HG02759 (cell line): ENCODE results near the gene DNAH10.
A peak's percentile ranks its signal among the peaks of the same experiment; 100 is the strongest.

Experiments used
- ATAC-seq: cut with Tn5 transposase; IDR thresholded peaks from one replicate; pipeline ENCODE4 v1.9.1; 2021; ENCODE audit warnings: mild to moderate bottlenecking, moderate library complexity; ENCODE audit not compliant: unreplicated experiment

Gene DNAH10

DNA sequence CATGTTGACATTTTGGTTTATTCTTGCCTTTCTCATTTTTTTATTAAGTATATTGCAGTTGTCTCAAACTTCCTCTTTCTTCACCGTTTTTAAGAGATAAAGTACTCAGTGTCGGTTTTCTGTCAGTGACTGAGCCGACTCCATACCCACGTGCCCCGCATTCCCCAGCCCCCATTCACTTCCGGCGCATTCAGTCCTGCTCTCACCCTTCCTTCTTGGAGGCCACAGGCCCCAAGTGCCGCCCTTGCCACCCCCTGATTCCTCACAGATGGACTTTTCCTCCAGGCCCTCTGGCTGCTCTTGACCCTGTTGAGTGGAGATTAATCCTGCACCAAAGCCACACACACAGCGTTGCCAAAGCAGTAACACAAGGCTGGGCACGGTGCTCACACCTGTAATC lies 19.1 kb upstream of the DNAH10 start:
- ATAC-seq = no peak

DNA sequence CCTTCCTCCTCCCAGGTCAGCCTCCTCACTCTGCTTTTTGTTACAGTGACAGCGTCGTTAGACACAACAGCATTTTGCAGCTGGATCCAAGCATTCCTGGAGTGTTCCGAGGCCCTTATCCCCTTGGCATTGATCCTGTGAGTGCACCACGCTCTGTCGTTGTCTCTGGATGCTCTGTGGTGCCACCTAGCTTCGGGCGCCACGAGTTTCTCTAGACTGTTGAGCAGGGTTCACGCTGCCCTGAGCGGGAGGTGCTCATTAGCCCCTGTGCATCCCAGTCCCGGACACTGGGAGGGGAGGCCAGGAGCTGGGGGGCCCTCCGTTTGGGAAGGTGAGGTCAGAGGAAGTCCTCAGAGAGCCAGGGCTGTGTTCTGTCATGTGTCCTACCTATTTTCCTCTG lies 17.3 kb upstream of the DNAH10 start:
- ATAC-seq = no peak

GRCh38 chr12:123747309-123747708 lies 14.8 kb upstream of the DNAH10 start:
- no peak for ATAC-seq

GRCh38 chr12:123748161-123748560 lies 13.9 kb upstream of the DNAH10 start:
- ATAC-seq = no peak

DNA sequence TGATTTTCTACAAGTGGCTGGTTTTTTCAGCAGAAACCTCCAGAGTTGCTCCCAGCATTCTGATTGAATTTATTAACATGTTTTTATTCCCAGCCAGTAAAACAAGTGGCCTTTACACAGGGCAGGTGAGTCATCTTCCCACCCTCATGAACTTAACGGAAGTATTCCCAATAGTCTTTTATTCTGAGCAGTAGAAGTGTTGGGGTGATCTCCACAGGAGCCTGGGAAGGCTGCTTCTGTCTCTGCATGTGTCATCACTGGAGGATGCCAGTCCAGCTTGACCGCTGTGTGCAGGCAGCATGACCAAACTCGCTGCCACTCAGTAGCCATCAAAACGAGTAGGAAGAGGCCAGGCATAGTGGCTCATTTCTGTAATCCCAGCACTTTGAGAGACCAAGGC lies 13.4 kb upstream of the DNAH10 start:
- no peak for ATAC-seq

DNA sequence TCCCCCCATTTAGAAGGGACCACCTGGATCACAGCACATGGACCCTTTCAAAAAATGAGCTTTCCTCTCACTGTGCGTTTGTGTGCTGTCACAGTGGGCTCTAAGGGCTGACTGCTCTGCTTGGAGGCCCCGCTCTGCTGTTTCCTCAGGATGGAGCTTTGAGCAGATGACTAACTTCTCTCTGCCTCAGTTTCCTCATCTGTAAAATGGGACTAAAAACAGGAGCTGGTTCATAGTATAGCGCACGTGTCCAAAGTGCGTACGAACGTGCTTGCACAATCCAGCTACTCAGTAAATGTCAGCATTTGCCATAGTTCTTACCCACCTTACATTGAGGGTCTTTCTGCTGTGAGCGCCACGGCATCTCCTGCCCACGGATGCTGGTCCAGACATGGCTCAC lies 12.7 kb upstream of the DNAH10 start:
- ATAC-seq = no peak

- ATAC-seq = no peak
Observed at GRCh38 chr12:123750159-123750656, 11.9 kb upstream of the DNAH10 start.

DNA sequence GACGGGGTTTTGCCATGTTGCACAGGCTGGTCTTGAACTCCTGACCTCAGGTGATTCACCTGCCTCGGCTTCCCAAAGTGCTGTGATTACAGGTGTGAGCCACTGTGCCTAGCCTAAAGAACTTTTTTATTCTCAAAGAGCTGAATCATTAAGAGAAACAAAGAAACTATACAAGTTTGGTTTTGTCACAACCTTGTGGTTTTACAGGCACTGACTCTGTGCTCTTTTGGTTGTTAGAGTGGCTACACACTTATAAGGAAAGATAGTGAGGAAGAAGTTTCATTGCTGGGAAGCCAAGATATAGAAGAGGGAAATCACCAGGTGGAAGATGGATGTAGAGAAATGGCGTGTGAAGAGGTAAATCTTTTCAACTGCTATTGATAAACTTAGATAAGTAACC lies 10.1 kb upstream of the DNAH10 start:
- no peak for ATAC-seq

GRCh38 chr12:123754041-123754772 lies 7.9 kb upstream of the DNAH10 start:
- ATAC-seq = no peak

DNA sequence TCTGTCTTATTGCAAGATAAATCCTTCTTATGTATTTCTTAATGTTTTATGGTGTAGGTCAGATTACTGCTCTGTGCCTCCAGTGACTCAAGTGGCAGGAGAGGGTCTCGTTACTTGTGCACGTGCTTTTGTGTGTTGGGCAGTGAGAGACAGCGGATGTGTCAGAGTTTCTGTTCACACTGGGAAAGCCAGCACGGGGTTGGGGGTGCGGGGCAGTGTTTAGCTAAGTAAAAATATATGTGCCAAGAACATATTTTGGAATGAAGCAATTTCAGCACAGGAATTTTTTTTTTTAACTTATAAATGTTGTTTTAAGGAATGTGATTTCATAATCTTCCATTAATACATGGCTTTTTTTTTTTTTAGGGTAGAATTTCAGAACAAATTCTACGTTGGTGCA lies 4.5 kb upstream of the DNAH10 start:
- no peak for ATAC-seq

DNA sequence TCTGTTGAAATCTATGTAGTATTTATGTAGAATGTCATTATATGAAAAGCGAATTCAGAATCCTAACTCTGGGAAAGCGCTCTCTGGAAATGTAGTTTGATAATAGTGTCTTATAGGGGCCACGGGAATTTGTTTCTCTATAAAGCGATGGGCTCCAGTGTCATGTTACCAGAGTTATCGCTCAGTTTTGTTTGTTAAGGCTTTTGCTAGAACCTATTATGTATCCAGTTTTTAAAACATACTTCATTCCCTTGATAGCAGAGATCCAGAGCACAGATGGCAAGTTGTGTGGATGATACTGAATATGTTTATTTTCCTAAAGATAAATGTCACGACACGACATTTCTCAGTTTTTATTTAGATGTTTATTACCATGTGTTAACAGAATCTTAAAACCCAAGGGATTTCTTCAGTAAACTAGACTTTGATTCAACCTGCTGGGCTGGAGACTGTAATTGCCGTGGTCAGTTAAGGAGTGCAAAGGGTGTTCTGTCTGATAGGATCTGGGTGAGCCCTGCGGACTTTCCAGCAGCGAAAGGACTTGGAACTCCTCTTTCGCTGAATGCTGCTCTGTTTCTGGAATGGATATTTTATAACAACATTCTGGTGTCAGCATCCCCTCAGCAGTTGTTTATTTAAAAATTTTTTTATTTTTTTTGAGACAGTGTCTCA lies 1.7 kb upstream of the DNAH10 start:
- no peak for ATAC-seq

- no peak for ATAC-seq
Observed at GRCh38 chr12:123762715-123763052, 583 bp downstream of the DNAH10 start.

- ATAC-seq = no peak
Observed at GRCh38 chr12:123763093-123763492, 992 bp downstream of the DNAH10 start.

- no peak for ATAC-seq
Observed at GRCh38 chr12:123764109-123764508, 2.0 kb downstream of the DNAH10 start.

DNA sequence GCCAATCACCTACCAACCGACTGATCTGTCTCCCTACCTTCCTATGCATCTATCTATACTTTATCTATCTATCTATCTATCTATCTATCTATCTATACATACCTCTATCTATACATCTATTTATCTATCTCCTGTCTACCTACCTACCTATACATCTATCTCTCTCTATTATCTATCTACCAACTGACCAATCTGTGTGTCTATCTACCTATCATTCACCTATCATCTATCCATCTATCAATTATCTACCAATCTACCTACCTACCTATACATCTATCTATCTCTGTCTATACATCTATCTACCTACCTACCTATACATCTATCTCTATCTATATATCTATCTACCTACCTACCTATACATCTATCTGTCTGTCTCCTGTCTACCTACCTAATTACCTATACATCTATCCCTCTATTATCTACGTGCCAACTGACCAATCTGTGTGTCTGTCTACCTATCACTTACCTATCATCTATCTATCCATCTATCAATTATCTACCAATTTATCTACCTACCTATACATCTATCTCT lies 3.5 kb downstream of the DNAH10 start:
- ATAC-seq = no peak

DNA sequence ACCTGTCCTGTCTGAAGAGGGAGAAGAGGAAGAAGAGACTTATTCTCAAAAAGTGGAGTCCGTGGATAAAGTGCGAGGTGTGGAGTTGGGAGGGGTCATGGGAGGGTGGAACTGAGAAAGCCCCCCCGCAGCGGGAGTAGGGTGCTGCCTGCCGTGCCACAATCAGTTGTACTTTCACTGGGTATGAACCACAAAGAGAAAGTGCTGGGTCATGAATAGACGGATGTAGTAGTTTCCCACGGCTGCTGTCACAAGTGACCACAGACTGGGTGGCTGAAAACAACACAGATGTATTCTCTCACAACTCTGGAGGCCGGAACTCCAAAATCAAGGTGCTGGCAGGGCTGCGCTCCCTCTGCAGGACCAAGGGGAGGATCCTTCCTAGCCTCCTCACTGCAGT lies 5.5 kb downstream of the DNAH10 start:
- ATAC-seq = peak; percentile 92

GRCh38 chr12:123771261-123771660 lies 9.2 kb downstream of the DNAH10 start:
- ATAC-seq = no peak

DNA sequence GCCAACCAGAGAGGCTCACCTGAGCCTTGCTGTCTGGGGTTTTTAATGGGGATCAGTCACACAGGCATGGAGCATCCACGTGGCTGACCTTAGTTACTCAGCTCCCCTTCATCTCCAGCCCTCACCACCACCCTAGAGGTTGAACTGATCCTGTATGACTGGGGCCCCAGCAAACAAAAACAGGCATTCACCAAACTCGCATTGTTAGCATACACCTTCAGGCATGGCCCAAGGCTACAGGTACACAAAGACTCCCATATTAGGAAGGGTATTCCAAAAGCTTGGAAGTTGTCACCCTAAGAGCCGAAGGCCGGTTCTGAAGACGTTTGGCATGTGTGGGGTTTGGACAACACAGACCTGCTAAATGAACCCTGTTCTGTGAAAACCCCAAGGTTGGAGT lies 10.0 kb downstream of the DNAH10 start:
- ATAC-seq = no peak

GRCh38 chr12:123773375-123773774 lies 11.3 kb downstream of the DNAH10 start:
- ATAC-seq = no peak

GRCh38 chr12:123779551-123779950 lies 17.4 kb downstream of the DNAH10 start:
- ATAC-seq = no peak

DNA sequence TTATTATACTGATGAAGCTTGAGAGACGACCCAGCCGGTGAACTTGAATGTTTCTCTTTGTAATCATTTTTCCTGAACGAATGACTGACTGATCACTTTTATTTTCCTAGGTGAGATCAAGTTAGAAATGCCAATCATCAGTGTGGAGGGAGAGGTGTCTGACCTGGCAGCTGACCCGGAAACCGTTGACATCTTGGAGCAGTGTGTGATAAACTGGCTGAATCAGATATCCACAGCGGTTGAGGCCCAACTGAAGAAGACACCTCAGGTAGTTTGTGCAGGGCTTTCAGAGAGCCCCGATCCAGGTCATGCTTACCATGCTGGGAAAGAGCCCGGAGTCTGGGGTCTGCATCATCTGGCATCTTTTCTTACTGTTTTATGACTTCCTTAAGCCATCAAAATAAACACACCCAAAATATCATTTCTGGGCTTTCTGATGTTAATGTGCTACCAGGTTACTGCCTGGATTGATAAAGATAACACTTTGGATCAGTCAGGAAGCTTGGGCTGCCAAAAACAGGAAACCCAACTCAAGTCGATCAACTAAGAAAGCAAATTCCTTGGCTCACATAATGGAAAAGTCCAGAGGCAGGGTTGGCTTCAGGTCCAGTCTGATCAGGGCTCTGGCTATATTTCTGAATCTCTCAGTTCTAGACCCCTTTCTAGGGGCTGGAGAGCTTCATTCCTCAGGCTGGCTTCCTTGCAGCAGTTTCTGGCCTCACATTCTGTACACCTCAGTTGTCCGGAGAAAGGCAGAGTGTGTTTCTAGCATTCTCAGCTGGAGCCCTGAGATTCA lies 21.1 kb downstream of the DNAH10 start:
- no peak for ATAC-seq

DNA sequence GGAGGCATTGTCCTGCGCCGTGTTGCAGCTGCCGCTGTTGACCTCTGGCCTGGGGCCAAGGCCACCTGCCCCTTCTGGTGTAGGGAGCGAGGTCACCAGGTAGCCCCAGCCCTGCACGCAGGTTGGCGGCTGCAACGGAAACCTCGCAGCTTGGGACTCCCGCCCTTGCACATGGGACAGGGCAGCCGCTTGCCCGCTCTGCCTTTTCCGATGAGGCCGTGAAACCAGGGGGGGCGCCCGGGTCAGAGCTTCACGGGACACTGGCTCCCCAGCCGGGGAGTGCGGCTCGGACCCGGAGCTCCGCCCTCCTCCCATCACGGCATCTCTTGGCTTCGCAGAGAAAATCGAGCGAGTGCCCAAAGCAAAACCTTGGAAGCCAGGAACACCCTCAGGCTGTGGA lies 25.4 kb downstream of the DNAH10 start:
- no peak for ATAC-seq
